HepG2 (cell line): Measurements from ENCODE around the gene RFX2. TPM values are rescaled to one million over a fixed set of nuclear protein-coding genes. Genes with fewer than 3 reads are reported as not detected.

Source experiments
- BHLHE40 ChIP-seq: IDR thresholded peaks from 2 replicates; pipeline ENCODE4 v1.6.1; 2011; ENCODE audit warnings: low read length, improper control_type of control experiment
- CCAR2 ChIP-seq: fragments of 200-400 bp; formaldehyde crosslinking; optimal IDR thresholded peaks from 2 replicates; pipeline ENCODE3; 2018; ENCODE audit warnings: low read depth, mild to moderate bottlenecking, low read length, moderate library complexity
- CEBPB ChIP-seq: IDR thresholded peaks from 2 replicates; pipeline ENCODE4 v1.6.1; 2011; ENCODE audit warnings: low read depth, low read length, improper control_type of control experiment, borderline replicate concordance
- DNMT1 ChIP-seq: sonication (generic); formaldehyde crosslinking; IDR thresholded peaks from 2 replicates; pipeline ENCODE4 v1.5.1; 2020; ENCODE audit warnings: mild to moderate bottlenecking, missing genetic modification reagents
- GATAD1 ChIP-seq: IDR thresholded peaks from 2 replicates; pipeline ENCODE4 v1.6.1; 2016; ENCODE audit warnings: missing genetic modification reagents, missing compliant biosample characterization
- JUNB ChIP-seq: sonication (generic); formaldehyde crosslinking; IDR thresholded peaks from 2 replicates; pipeline ENCODE4 v1.8.0; 2022; ENCODE audit warnings: missing genetic modification reagents, mild to moderate bottlenecking, borderline replicate concordance
- KDM6A ChIP-seq: IDR thresholded peaks from 2 replicates; pipeline ENCODE4 v1.6.1; 2016; ENCODE audit warnings: low read depth
- SNAI1 ChIP-seq: sonication (generic); formaldehyde crosslinking; IDR thresholded peaks from 2 replicates; pipeline ENCODE4 v1.5.0; 2020; ENCODE audit warnings: mild to moderate bottlenecking, missing genetic modification reagents, borderline replicate concordance
- SNRNP70 ChIP-seq: fragments of 200-400 bp; formaldehyde crosslinking; IDR thresholded peaks from 2 replicates; pipeline ENCODE4 v1.6.1; 2017; ENCODE audit warnings: mild to moderate bottlenecking, low read depth, low read length, moderate library complexity
- SOX13 ChIP-seq, 3 experiments: fragments of 450-650 bp in 1 of 3; sonication (generic) in 1 of 3; formaldehyde crosslinking in 1 of 3; IDR thresholded peaks in 2 of 3; conservative IDR thresholded peaks in 1 of 3; 2 replicates each; pipeline versions ENCODE4 v1.5.0 to v1.6.1; 2016 to 2020; ENCODE audit warnings: antibody characterized with exemption in 1 of 3, mild to moderate bottlenecking in 1 of 3, missing compliant biosample characterization in 1 of 3, missing genetic modification reagents in 1 of 3, moderate library complexity in 1 of 3
- ZFP37 ChIP-seq: sonication (generic); formaldehyde crosslinking; IDR thresholded peaks from 2 replicates; pipeline ENCODE4 v1.4.0; 2020; ENCODE audit warnings: missing genetic modification reagents, borderline replicate concordance
- ZNF296 ChIP-seq: sonication (generic); formaldehyde crosslinking; conservative IDR thresholded peaks from 2 replicates; pipeline ENCODE4 v1.5.0; 2020; ENCODE audit warnings: mild to moderate bottlenecking, missing genetic modification reagents
- ZNF589 ChIP-seq: sonication (generic); formaldehyde crosslinking; conservative IDR thresholded peaks from 2 replicates; pipeline ENCODE4 v1.8.0; 2022; ENCODE audit warnings: mild to moderate bottlenecking, moderate library complexity, missing genetic modification reagents
- ZNF629 ChIP-seq: sonication (generic); formaldehyde crosslinking; conservative IDR thresholded peaks from 2 replicates; pipeline ENCODE4 v1.5.0; 2020; ENCODE audit warnings: missing genetic modification reagents
- ZSCAN25 ChIP-seq: sonication (generic); formaldehyde crosslinking; IDR thresholded peaks from 2 replicates; pipeline ENCODE4 v1.8.0; 2022; ENCODE audit warnings: mild to moderate bottlenecking, missing genetic modification reagents
- ZSCAN9 ChIP-seq: IDR thresholded peaks from 2 replicates; pipeline ENCODE4 v1.6.1; 2016; ENCODE audit warnings: borderline replicate concordance
- polyA plus RNA-seq, 8 experiments: library from polyadenylated mRNA; depleted of rRNA in 3 of 8; stranded (reverse) in 7 of 8; unstranded in 1 of 8; fragments of >200 nt; fragmentation: Illumina TruSeq in 4 of 8; extraction: Trizol in 4 of 8; gene quantifications; 2 replicates each; pipeline versions ENCODE4 v1.2.1 to v1.2.3, GENCODE V29; 2011 to 2016; ENCODE audit warnings: low read depth in 4 of 8, missing spikeins in 1 of 8, mixed read lengths in 1 of 8; ENCODE audit not compliant: insufficient read depth in 1 of 8
- total RNA-seq, 5 experiments: library from RNA; depleted of rRNA; stranded (reverse); fragments of >200 nt; fragmentation: Illumina TruSeq; extraction: Trizol; gene quantifications; 2 replicates each; pipeline ENCODE4 v1.2.3, GENCODE V29; 2016; ENCODE audit warnings: low read depth in 1 of 5
- TF ChIP-seq, protein P1 (sequence below): sonication (generic); formaldehyde crosslinking; IDR thresholded peaks from 2 replicates; pipeline ENCODE4 v1.5.0; 2020; ENCODE audit warnings: missing genetic modification reagents
- TF ChIP-seq, protein P2 (sequence below): sonication (generic); formaldehyde crosslinking; IDR thresholded peaks from 2 replicates; pipeline ENCODE4 v1.4.0; 2020; ENCODE audit warnings: missing genetic modification reagents, borderline replicate concordance
- TF ChIP-seq, protein P3 (sequence below): sonication (generic); formaldehyde crosslinking; IDR thresholded peaks from 2 replicates; pipeline ENCODE4 v1.8.1; 2023; ENCODE audit warnings: mild to moderate bottlenecking, missing genetic modification reagents, borderline replicate concordance
- TF ChIP-seq, protein P4 (sequence below), 2 experiments: sonication (generic) in 1 of 2; formaldehyde crosslinking in 1 of 2; IDR thresholded peaks; 2 replicates each; pipeline versions ENCODE4 v1.6.1 to v1.9.0; 2014 to 2022; ENCODE audit warnings: antibody characterized with exemption in 1 of 2, borderline replicate concordance in 1 of 2, inconsistent platforms in 1 of 2, low read depth in 1 of 2, missing genetic modification reagents in 1 of 2

Gene RFX2
- total and polyA plus RNA-seq, 2 of the 13 experiments (the other 11 are each of a cell fraction or from before 2014, with no cell fraction given), result 2.8 to 3.3 TPM

DNA sequence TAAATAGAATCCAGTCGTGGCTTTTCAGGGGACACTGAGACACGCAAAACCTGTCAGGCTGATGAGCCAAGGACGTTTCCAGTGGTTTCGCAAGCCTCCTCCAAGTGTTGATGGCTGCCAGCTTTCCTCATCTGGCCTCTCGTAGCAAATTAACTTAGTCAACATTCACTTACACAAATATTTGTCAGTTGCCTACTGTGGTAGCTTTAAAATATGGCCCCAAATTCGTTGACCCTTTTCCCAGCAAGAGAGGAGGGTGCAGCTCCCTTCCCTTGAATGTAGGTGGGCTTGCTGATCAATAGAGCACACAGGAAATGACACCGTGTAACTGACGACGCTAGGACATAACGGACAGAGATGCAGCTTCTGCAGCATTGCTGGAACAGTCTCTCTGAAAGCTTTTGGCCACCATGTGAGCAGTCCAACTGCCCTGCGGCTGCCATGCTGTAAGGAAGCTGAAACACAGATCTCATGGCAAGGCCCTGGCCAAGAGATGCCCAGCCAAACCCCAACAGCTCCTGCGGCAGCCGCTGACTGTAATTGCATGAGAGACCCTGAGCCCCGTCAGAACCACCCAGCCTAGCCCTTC, 126.8 kb downstream of the RFX2 start (continued):
- no peak for TF ChIP-seq ZSCAN25 (CRISPR knock-in tag)
- no peak for TF ChIP-seq JUNB (CRISPR knock-in tag)
- TF ChIP-seq, protein P1, sequence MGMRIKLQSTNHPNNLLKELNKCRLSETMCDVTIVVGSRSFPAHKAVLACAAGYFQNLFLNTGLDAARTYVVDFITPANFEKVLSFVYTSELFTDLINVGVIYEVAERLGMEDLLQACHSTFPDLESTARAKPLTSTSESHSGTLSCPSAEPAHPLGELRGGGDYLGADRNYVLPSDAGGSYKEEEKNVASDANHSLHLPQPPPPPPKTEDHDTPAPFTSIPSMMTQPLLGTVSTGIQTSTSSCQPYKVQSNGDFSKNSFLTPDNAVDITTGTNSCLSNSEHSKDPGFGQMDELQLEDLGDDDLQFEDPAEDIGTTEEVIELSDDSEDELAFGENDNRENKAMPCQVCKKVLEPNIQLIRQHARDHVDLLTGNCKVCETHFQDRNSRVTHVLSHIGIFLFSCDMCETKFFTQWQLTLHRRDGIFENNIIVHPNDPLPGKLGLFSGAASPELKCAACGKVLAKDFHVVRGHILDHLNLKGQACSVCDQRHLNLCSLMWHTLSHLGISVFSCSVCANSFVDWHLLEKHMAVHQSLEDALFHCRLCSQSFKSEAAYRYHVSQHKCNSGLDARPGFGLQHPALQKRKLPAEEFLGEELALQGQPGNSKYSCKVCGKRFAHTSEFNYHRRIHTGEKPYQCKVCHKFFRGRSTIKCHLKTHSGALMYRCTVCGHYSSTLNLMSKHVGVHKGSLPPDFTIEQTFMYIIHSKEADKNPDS (CRISPR knock-in tag), result no peak
- no peak for TF ChIP-seq BHLHE40
- TF ChIP-seq, protein P2, sequence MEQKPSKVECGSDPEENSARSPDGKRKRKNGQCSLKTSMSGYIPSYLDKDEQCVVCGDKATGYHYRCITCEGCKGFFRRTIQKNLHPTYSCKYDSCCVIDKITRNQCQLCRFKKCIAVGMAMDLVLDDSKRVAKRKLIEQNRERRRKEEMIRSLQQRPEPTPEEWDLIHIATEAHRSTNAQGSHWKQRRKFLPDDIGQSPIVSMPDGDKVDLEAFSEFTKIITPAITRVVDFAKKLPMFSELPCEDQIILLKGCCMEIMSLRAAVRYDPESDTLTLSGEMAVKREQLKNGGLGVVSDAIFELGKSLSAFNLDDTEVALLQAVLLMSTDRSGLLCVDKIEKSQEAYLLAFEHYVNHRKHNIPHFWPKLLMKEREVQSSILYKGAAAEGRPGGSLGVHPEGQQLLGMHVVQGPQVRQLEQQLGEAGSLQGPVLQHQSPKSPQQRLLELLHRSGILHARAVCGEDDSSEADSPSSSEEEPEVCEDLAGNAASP (CRISPR knock-in tag), result peak; percentile 52; the same call in 1 of the 2 replicates
- TF ChIP-seq SNRNP70, result no peak
- no peak for TF ChIP-seq ZNF629 (CRISPR knock-in tag)
- no peak; the same call in 1 of the 2 replicates for TF ChIP-seq KDM6A (CRISPR knock-in tag)
- TF ChIP-seq ZFP37 (CRISPR knock-in tag), result no peak
- TF ChIP-seq, protein P3, sequence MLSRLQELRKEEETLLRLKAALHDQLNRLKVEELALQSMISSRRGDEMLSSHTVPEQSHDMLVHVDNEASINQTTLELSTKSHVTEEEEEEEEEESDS (CRISPR knock-in tag), result no peak
- no peak for TF ChIP-seq SNAI1 (CRISPR knock-in tag)
- no peak for TF ChIP-seq CCAR2
- no peak for TF ChIP-seq ZSCAN9 (CRISPR knock-in tag)
- no peak for TF ChIP-seq ZNF296 (CRISPR knock-in tag)
- TF ChIP-seq ZNF589 (CRISPR knock-in tag), result no peak
- peak; percentile 83 for TF ChIP-seq CEBPB
- TF ChIP-seq GATAD1, result no peak; the same call in 1 of the 2 replicates
- TF ChIP-seq, protein P4, sequence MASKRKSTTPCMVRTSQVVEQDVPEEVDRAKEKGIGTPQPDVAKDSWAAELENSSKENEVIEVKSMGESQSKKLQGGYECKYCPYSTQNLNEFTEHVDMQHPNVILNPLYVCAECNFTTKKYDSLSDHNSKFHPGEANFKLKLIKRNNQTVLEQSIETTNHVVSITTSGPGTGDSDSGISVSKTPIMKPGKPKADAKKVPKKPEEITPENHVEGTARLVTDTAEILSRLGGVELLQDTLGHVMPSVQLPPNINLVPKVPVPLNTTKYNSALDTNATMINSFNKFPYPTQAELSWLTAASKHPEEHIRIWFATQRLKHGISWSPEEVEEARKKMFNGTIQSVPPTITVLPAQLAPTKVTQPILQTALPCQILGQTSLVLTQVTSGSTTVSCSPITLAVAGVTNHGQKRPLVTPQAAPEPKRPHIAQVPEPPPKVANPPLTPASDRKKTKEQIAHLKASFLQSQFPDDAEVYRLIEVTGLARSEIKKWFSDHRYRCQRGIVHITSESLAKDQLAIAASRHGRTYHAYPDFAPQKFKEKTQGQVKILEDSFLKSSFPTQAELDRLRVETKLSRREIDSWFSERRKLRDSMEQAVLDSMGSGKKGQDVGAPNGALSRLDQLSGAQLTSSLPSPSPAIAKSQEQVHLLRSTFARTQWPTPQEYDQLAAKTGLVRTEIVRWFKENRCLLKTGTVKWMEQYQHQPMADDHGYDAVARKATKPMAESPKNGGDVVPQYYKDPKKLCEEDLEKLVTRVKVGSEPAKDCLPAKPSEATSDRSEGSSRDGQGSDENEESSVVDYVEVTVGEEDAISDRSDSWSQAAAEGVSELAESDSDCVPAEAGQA (IDR thresholded peaks at IDR 0.05; ENCODE audit: low read depth), result no peak
- TF ChIP-seq, protein P4 (CRISPR knock-in tag; IDR thresholded peaks at IDR 0.05; ENCODE audit: borderline replicate concordance), result no peak
- TF ChIP-seq DNMT1 (CRISPR knock-in tag), result no peak
- no peak for TF ChIP-seq SOX13 (IDR thresholded peaks at IDR 0.05)
- TF ChIP-seq SOX13 (CRISPR knock-in tag; conservative IDR thresholded peaks at IDR 0.05 in 1 of 2, IDR thresholded peaks at IDR 0.05 in 1 of 2), result peak in 1 of 2 experiments; percentile 50; a peak in 2 of 4 replicates
